DND-41 (cell line): ENCODE results near the gene KIR2DL4.
"Not testable (repeated sequence)": the region's sequence is repeated elsewhere in the genome, so short reads cannot be mapped to it uniquely, and the experiment has no call there.

Experiments used
- ATAC-seq: fragments of 200-7000 bp; cut with Tn5 transposase; 3 replicates; pipeline ENCODE4 v1.9.1; 2021; ENCODE audit warnings: low read depth; ENCODE audit not compliant: insufficient read depth
- DNase-seq: peaks from one replicate; pipeline ENCODE4 v3.0.0-alpha.2; 2020
- H2AFZ ChIP-seq: 2 replicates; pipeline ENCODE4 v1.6.0; 2012; ENCODE audit warnings: low read depth, low read length
- H3K27ac ChIP-seq: 2 replicates; pipeline ENCODE4 v1.5.1; 2012; ENCODE audit warnings: low read length, inconsistent platforms
- H3K27me3 ChIP-seq: fragments of 200-600 bp; sonication (generic); 2 replicates; pipeline ENCODE4 v1.6.0; 2012; ENCODE audit warnings: low read length, mild to moderate bottlenecking, inconsistent platforms; ENCODE audit not compliant: insufficient read depth, poor library complexity
- H3K36me3 ChIP-seq: 2 replicates; pipeline ENCODE4 v1.5.1; 2012; ENCODE audit warnings: low read length, inconsistent platforms; ENCODE audit not compliant: insufficient read depth
- H3K4me1 ChIP-seq: 2 replicates; pipeline ENCODE4 v1.5.1; 2012; ENCODE audit warnings: mild to moderate bottlenecking, low read length; ENCODE audit not compliant: insufficient read depth
- H3K4me2 ChIP-seq: 2 replicates; pipeline ENCODE4 v1.6.0; 2012; ENCODE audit warnings: mild to moderate bottlenecking, moderate library complexity, low read length, inconsistent platforms; ENCODE audit not compliant: insufficient read depth
- H3K4me3 ChIP-seq, 2 experiments: fragments of 200-600 bp in 1 of 2; shearing (Covaris generic) in 1 of 2; 2 replicates each; pipeline ENCODE4 v1.5.1; 2012 to 2016; ENCODE audit warnings: inconsistent platforms in 2 of 2, low read length in 2 of 2, mild to moderate bottlenecking in 2 of 2, low read depth in 1 of 2, moderate library complexity in 1 of 2
- H3K79me2 ChIP-seq: 2 replicates; pipeline ENCODE4 v1.6.0; 2012; ENCODE audit warnings: low read length, inconsistent platforms; ENCODE audit not compliant: insufficient read depth
- H3K9ac ChIP-seq: 2 replicates; pipeline ENCODE4 v1.6.0; 2012; ENCODE audit warnings: low read depth, mild to moderate bottlenecking, inconsistent platforms, low read length, moderate library complexity
- H3K9me3 ChIP-seq: 2 replicates; pipeline ENCODE4 v1.5.1; 2012; ENCODE audit warnings: low read length, moderate library complexity, mild to moderate bottlenecking, inconsistent platforms; ENCODE audit not compliant: insufficient read depth, severe bottlenecking
- H4K20me1 ChIP-seq: 2 replicates; pipeline ENCODE4 v1.6.0; 2012; ENCODE audit warnings: low read length; ENCODE audit not compliant: insufficient read depth
- CTCF ChIP-seq: IDR thresholded peaks from 2 replicates; pipeline ENCODE4 v1.5.1; 2012; ENCODE audit warnings: borderline replicate concordance, low read length, moderate library complexity, mild to moderate bottlenecking; ENCODE audit not compliant: poor library complexity, severe bottlenecking; ENCODE audit errors: extremely low read depth
- EZH2 ChIP-seq: IDR thresholded peaks from 3 replicates; pipeline ENCODE4 v1.6.1; 2012; ENCODE audit warnings: borderline replicate concordance, low read depth, mild to moderate bottlenecking, moderate library complexity, low read length, inconsistent platforms; ENCODE audit not compliant: severe bottlenecking

The KIR2DL4 gene

DNA sequence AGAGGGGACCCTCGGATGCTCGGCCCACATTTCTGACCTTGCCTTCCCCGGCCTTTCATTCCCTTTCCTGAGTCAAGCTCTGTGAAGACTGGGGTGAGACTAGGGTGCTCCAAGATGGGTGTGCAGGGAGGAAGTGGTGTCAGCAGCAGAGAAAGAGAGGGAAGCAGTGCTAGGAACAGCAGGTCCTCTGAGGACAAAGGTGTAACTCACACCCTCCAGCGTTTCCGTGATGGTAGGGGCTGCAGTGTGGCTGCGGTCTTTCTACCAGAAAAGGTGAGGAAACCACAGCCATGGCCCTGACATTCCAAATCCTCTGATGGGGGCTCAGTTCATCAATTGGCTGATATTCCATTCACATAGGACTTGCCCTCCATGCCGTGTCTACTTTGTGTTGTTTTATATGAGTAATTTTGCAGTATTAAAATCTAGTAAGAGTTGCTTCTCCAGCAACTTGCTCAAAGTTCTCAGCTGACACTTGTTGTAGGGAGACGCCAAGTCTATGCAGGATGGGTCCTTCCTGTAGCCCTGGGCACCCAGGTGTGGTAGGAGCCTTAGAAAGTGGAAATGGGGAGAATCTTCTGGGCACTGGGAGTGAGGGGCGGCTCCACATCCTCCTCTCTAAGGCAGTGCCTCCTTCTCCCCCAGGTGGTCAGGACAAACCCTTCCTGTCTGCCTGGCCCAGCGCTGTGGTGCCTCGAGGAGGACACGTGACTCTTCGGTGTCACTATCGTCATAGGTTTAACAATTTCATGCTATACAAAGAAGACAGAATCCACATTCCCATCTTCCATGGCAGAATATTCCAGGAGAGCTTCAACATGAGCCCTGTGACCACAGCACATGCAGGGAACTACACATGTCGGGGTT is 14.5 kb downstream of the KIR2DL4 start:
- TF ChIP-seq EZH2 (no peak), CTCF (no peak)
- DNase-seq = no peak
- H3K4me3 ChIP-seq = no peak overlapping the region
- no peak overlapping the region for H3K4me2 ChIP-seq
- no peaks in the 10 kb centered on the region for H3K4me1 ChIP-seq
- no peak overlapping the region for H2AFZ ChIP-seq
- no peaks in the 10 kb centered on the region for H3K36me3 ChIP-seq
- H3K27me3 ChIP-seq = no peaks in the 10 kb centered on the region
- ATAC-seq = no peak
- H3K27ac ChIP-seq = no peak overlapping the region
- no peaks in the 10 kb centered on the region for H3K9me3 ChIP-seq
- H4K20me1 ChIP-seq = no peaks in the 10 kb centered on the region; the same call in 1 of the 2 replicates
- no peaks in the 10 kb centered on the region for H3K79me2 ChIP-seq
- H3K9ac ChIP-seq = no peak overlapping the region

GRCh38 chr19:54824416-54824815 is 21.0 kb downstream of the KIR2DL4 start:
- not testable (repeated sequence) for H3K9me3 ChIP-seq, H3K4me1 ChIP-seq, H3K27ac ChIP-seq, H3K79me2 ChIP-seq, H3K36me3 ChIP-seq, DNase-seq, H4K20me1 ChIP-seq, H3K4me2 ChIP-seq, H3K27me3 ChIP-seq, H3K9ac ChIP-seq, ATAC-seq, H2AFZ ChIP-seq, H3K4me3 ChIP-seq

GRCh38 chr19:54825326-54825725 is 21.9 kb downstream of the KIR2DL4 start:
- H3K27me3 ChIP-seq, H3K79me2 ChIP-seq, ATAC-seq, H3K4me3 ChIP-seq, H3K36me3 ChIP-seq, H3K9ac ChIP-seq, H3K9me3 ChIP-seq, DNase-seq, H3K4me1 ChIP-seq, H4K20me1 ChIP-seq, H3K27ac ChIP-seq, H3K4me2 ChIP-seq, H2AFZ ChIP-seq: not testable (repeated sequence)

DNA sequence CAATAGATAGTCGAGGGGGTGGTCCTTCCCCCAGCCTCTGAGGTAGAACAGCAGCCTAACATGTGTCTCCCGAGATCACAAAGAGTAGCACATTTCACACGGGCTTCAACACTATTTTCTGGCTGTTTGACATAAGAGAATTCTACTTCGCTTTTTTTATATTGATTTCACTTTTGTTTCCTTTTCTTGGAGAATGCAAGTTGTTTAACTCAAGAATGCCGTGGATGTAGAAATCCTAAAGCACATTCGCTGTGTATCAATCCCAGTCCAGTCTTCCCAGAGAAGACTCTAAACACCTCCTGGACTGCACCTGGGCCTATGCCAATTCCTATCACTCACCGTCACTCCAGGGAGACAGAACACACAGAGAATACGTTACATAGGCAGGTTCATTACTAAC is 24.7 kb downstream of the KIR2DL4 start:
- H3K4me2 ChIP-seq, H3K27me3 ChIP-seq, H3K36me3 ChIP-seq, H3K9me3 ChIP-seq, ATAC-seq, H4K20me1 ChIP-seq, H3K27ac ChIP-seq, H2AFZ ChIP-seq, H3K9ac ChIP-seq, H3K79me2 ChIP-seq, DNase-seq, H3K4me1 ChIP-seq, H3K4me3 ChIP-seq: not testable (repeated sequence)

GRCh38 chr19:54832496-54832895 is 29.1 kb downstream of the KIR2DL4 start, which contains the start of gene KIR2DS4:
KIR2DS4 (plus strand) TSS chr19:54832676.
- not testable (repeated sequence) for H3K9me3 ChIP-seq, H3K36me3 ChIP-seq, H3K4me2 ChIP-seq, DNase-seq, H3K9ac ChIP-seq, H4K20me1 ChIP-seq, H3K27ac ChIP-seq, ATAC-seq, H3K4me1 ChIP-seq, H2AFZ ChIP-seq, H3K79me2 ChIP-seq, H3K4me3 ChIP-seq, H3K27me3 ChIP-seq

GRCh38 chr19:54835126-54835525 is 31.7 kb downstream of the KIR2DL4 start:
- DNase-seq, H3K4me1 ChIP-seq, H4K20me1 ChIP-seq, H2AFZ ChIP-seq, H3K27ac ChIP-seq, H3K36me3 ChIP-seq, H3K27me3 ChIP-seq, H3K4me3 ChIP-seq, H3K9me3 ChIP-seq, H3K4me2 ChIP-seq, H3K79me2 ChIP-seq, H3K9ac ChIP-seq, ATAC-seq: not testable (repeated sequence)

DNA sequence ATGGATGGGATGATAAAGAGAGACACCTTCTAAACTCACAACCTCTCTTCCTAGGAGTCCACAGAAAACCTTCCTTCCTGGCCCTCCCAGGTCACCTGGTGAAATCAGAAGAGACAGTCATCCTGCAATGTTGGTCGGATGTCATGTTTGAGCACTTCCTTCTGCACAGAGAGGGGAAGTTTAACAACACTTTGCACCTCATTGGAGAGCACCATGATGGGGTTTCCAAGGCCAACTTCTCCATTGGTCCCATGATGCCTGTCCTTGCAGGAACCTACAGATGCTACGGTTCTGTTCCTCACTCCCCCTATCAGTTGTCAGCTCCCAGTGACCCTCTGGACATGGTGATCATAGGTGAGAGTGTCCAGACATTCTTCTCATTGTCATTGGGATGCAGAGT is 34.1 kb downstream of the KIR2DL4 start:
- H3K9me3 ChIP-seq, H3K4me3 ChIP-seq, H3K9ac ChIP-seq, H3K36me3 ChIP-seq, DNase-seq, H3K4me1 ChIP-seq, H3K79me2 ChIP-seq, H3K27ac ChIP-seq, H3K27me3 ChIP-seq, H2AFZ ChIP-seq, H3K4me2 ChIP-seq, H4K20me1 ChIP-seq, ATAC-seq: not testable (repeated sequence)
